Gastroesophageal sphincter (tissue), 4 donors: ENCODE data around the gene ACBD6. TPM values are rescaled to one million over a fixed set of nuclear protein-coding genes. Genes with fewer than 3 reads are reported as not detected.
A peak's percentile ranks its signal among the peaks of the same experiment; 100 is the strongest.

Experiments used
- ATAC-seq: fragments of 150-250 bp; one replicate; pipeline ENCODE4 v1.9.1; 2016; ENCODE audit warnings: mild to moderate bottlenecking, moderate library complexity
- H3K27ac ChIP-seq, 4 donors: fragments of 200-600 bp; sonication (generic) in 3 of 4; 1 replicate in 3 of 4; 2 replicates in 1 of 4; pipeline ENCODE4 v1.5.1; 2016 to 2019
- H3K27me3 ChIP-seq: fragments of 200-600 bp; sonication (generic); one replicate; pipeline ENCODE4 v1.5.1; 2019
- H3K36me3 ChIP-seq, 2 donors: fragments of 200-600 bp; sonication (generic); one replicate each; pipeline ENCODE4 v1.5.1; 2019; ENCODE audit warnings: control low read depth in 1 of 2
- H3K4me1 ChIP-seq, 3 donors: fragments of 200-600 bp; sonication (generic); 1 replicate in 2 of 3; 2 replicates in 1 of 3; pipeline ENCODE4 v1.5.1; 2016 to 2019; ENCODE audit warnings: control low read depth in 2 of 3
- H3K4me3 ChIP-seq, 2 donors: fragments of 200-600 bp; sonication (generic); one replicate each; pipeline ENCODE4 v1.5.1; 2019; ENCODE audit warnings: mild to moderate bottlenecking in 1 of 2, moderate library complexity in 1 of 2
- H3K9me3 ChIP-seq, 3 donors: fragments of 200-600 bp; sonication (generic); one replicate each; pipeline ENCODE4 v1.5.1; 2017 to 2019; ENCODE audit warnings: control low read depth in 2 of 3
- EP300 ChIP-seq: sonication (generic); formaldehyde crosslinking; IDR thresholded peaks from one replicate; pipeline ENCODE4 v1.6.1; 2017; ENCODE audit warnings: antibody characterized with exemption, mild to moderate bottlenecking
- POLR2A ChIP-seq, 2 donors: fragments of 450-650 bp; IDR thresholded peaks; one replicate each; pipeline ENCODE4 v1.6.1; 2017; ENCODE audit warnings: antibody characterized with exemption in 2 of 2, mild to moderate bottlenecking in 2 of 2, moderate library complexity in 1 of 2
- POLR2AphosphoS5 ChIP-seq: sonication (generic); formaldehyde crosslinking; IDR thresholded peaks from one replicate; pipeline ENCODE4 v1.6.1; 2017; ENCODE audit warnings: antibody characterized with exemption
- WGBS, 2 donors: methylation state at CpG; one replicate each; pipeline ENCODE4 v1.1.5; 2018; ENCODE audit warnings: low coverage in 1 of 2; 5-methylcytosine and 5-hydroxymethylcytosine counted together
- total RNA-seq, 4 donors: library from RNA; depleted of rRNA; stranded (reverse); fragments of >200 nt; gene quantifications; one replicate each; pipeline ENCODE4 v1.1.0, GENCODE V29; 2016
- TF ChIP-seq, protein P1 (sequence below), 4 experiments: fragments of 200-600 bp in 2 of 4; fragments of 450-650 bp in 2 of 4; sonication (generic) in 1 of 4; IDR thresholded peaks; one replicate each; pipeline ENCODE4 v1.5.1; 2017 to 2019; ENCODE audit warnings: antibody characterized with exemption in 4 of 4, mild to moderate bottlenecking in 2 of 4, moderate library complexity in 2 of 4

The ACBD6 gene
- total RNA-seq, 4 donors from 2014 or later: 27.1 to 41.3 (median 39.7) TPM

DNA sequence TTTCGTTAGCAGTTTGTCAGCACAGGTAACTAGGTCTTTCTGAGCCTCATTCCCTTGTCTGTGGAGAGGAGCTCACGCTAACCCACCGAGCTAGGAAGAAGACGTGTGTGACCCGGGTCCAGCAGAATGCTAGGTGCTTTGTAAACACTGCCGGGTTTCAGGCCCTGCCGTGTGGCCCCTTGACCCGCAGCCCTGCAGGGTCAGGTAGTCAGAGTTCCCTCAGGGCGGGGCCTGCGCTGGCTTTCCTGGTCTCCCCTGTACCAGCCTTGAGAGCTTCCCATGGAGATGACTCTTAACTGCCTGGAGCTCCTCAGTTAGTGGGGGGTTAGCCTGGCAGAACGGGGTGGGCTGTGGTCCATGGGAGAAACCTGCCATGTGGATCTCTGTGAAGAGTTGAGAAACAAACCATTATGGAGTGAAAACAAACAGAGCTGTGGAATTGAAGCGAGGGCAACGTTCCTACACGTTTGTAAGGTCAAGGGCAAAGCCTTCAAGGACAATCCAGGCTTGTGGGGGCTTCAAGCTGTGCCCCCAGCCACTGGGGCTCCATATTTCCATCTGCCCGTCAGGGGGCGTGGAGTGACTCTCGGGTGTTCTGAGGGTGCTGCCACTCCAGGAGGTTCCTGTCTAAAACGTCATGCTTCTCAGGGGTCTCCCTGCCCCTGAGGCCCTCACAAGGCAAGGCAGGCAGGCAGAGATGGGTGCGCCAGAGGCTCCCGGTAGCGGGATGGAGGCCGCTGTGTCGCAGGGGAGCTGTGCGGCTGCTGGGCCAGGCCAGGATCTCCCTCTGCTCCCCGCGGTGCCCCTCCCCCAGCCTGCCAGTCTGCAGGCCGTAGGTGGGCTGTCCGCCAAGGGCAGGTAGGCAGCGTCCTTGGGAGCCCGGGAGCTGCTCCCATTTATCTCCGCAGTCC lies 248.5 kb downstream of the ACBD6 start:
- Histone ChIP-seq H3K27me3 (peaks cover 93% of the 10 kb centered on the region), H3K4me3 (no peak overlapping the region), H3K9me3 (no peaks in the 10 kb centered on the region), H3K4me1 (no peaks in the 10 kb centered on the region), H3K36me3 (no peaks in the 10 kb centered on the region), H3K27ac (no peak overlapping the region)
- TF ChIP-seq EP300 (no peak), POLR2A (IDR thresholded peaks at IDR 0.05) (no peak), POLR2AphosphoS5 (no peak)
- TF ChIP-seq, protein P1, sequence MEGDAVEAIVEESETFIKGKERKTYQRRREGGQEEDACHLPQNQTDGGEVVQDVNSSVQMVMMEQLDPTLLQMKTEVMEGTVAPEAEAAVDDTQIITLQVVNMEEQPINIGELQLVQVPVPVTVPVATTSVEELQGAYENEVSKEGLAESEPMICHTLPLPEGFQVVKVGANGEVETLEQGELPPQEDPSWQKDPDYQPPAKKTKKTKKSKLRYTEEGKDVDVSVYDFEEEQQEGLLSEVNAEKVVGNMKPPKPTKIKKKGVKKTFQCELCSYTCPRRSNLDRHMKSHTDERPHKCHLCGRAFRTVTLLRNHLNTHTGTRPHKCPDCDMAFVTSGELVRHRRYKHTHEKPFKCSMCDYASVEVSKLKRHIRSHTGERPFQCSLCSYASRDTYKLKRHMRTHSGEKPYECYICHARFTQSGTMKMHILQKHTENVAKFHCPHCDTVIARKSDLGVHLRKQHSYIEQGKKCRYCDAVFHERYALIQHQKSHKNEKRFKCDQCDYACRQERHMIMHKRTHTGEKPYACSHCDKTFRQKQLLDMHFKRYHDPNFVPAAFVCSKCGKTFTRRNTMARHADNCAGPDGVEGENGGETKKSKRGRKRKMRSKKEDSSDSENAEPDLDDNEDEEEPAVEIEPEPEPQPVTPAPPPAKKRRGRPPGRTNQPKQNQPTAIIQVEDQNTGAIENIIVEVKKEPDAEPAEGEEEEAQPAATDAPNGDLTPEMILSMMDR (IDR thresholded peaks at IDR 0.05): no peak
- no peak for ATAC-seq
- 53 to 55% methylated on average over 6 to 10 of the region's 31 CpGs for WGBS, 2 donors

DNA sequence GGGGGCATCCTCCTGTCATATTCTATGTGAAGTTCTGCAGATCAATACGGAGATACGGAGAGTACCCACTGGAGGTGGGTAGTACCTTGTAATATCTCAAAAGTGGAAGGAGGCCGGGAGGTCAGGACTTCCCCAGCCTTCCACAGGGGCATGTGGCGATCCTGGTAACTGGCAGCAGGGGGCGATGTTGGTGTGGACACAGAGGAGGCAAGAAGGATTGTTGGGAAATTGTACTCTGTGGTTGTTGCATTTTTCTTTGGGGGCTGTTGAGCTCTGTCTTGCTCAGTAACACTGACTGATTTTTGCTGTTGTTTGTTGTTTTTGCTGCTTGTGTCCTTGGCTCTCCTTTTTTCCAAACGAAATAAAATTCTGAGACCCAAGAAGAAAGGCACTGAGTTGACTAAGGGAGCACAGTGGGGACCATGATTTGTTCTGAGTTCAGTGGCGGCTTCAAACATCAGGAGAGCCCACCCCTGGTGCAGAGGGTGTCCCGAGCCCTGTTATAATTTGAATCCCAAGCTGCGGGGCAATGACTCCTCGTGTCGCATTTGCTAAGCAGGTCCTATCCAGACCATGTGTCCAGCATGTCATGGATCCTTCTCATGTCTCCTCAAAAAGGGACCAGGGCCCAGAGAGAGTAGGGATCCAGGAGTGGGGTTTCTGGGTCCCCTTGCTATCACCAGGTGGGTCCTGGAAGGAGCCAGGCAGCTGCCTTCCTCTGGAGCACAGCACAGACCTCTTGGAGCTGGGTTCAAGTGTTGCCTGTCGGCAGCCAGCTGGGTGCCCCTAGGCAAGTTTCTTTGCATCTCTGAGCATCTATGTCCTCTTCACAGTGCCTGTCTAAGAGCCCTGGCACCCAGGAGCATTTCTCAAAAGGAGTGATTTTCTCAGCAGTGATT lies 249.5 kb downstream of the ACBD6 start:
- Histone ChIP-seq H3K4me1 (no peaks in the 10 kb centered on the region), H3K9me3 (no peaks in the 10 kb centered on the region), H3K27me3 (peaks cover 84% of the 10 kb centered on the region), H3K27ac (no peak overlapping the region), H3K4me3 (no peak overlapping the region), H3K36me3 (no peaks in the 10 kb centered on the region)
- peak; percentile 28 for ATAC-seq
- 58 to 63% methylated on average over 3 to 8 of the region's 12 CpGs for WGBS, 2 donors
- TF ChIP-seq EP300 (no peak), POLR2AphosphoS5 (no peak), POLR2A (IDR thresholded peaks at IDR 0.05) (no peak)
- TF ChIP-seq, protein P1 (IDR thresholded peaks at IDR 0.05): peak in 3 of 4 experiments; percentile 54 to 72 (median 57)

DNA sequence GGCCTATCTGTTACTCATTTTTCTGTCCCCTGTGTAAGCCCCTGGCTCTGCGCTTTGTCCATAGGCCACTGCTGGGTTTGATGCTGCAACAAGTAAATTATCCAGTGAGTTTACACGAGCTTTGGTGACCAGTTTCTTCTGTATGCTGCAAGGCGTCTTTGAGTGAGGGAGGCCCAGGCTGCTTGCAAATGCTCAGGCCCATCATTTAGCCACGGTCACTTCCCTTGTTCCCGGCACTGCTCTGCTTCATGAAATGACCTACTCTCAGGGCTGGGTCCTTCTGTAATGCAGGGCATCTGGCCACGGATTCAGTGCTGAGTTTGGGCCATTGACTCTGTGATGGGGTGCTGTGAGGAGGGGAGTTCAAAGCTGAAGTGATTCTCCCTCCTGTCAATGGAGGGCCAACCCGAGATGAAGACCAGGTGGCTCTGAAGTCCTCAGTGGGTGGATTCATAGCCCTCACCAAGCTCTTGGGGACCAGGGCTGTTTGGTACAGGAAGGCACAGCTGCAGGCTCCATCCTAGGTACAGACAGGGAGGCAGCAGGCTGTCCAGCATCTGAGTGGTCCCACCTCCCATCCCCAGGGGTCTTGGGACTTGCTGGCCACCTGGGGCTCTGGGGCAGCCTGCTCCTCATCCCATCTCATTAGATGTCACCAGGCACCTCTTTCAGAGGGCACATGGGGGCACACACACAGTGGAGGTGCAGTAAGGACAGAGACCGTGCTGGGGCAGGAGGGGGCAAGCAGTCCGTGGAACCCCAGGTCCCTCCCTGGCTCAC lies 250.7 kb downstream of the ACBD6 start:
- Histone ChIP-seq H3K27ac (no peak overlapping the region), H3K36me3 (no peaks in the 10 kb centered on the region), H3K4me3 (no peak overlapping the region), H3K9me3 (no peaks in the 10 kb centered on the region), H3K27me3 (peaks cover 72% of the 10 kb centered on the region), H3K4me1 (no peaks in the 10 kb centered on the region)
- 78 to 100% methylated on average over 1 to 3 of the region's 9 CpGs for WGBS, 2 donors
- no peak for TF ChIP-seq POLR2AphosphoS5
- TF ChIP-seq, protein P1 (IDR thresholded peaks at IDR 0.05): no peak
- TF ChIP-seq POLR2A (IDR thresholded peaks at IDR 0.05): no peak
- no peak for ATAC-seq

DNA sequence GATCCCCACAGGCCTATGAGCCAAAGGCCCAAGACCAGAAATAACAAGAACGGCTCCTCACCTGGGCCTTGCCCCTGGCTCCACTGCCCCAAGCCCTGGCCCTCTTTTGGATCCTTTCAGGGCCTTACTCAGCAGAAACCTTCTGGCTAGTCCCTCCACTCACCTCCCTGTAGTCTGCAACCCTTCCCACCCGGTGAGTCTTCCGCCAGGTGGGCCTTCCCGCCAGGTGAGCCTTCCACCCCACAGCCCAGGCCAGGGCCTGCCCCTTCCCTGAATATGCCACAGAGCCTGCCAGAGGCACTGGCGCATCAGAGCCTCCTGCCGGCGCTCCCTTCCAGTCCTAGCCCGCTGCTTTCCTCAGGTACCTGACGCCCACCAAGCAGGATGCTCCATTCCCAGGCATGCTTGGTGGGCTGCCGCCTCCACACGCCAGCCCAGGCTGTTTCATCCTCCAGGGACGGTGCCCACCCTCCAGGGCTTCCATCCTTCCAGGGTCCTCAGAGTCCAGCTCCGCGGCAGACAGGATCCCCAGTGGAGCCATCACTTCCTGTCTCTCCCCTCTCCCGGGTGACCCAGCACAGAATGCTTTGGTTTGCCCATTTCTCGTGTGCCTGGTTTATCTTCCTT lies 251.4 kb downstream of the ACBD6 start:
- no peak for ATAC-seq
- H3K27ac ChIP-seq: no peak overlapping the region
- no peaks in the 10 kb centered on the region for H3K4me1 ChIP-seq
- H3K9me3 ChIP-seq: no peaks in the 10 kb centered on the region
- H3K36me3 ChIP-seq: no peaks in the 10 kb centered on the region
- no peak for TF ChIP-seq POLR2A (IDR thresholded peaks at IDR 0.05)
- TF ChIP-seq, protein P1 (IDR thresholded peaks at IDR 0.05): no peak
- TF ChIP-seq POLR2AphosphoS5: no peak
- no peak for TF ChIP-seq EP300
- no peak overlapping the region for H3K4me3 ChIP-seq
- 67 to 72% methylated on average over 4 to 11 of the region's 16 CpGs for WGBS, 2 donors
- H3K27me3 ChIP-seq: peaks cover 66% of the 10 kb centered on the region
